Lung microvascular endothelial cell (primary cell): ENCODE measurements around the gene COL13A1. TPM values are rescaled to one million over a fixed set of nuclear protein-coding genes. Genes with fewer than 3 reads are reported as not detected.
A peak's percentile ranks its signal among the peaks of the same experiment; 100 is the strongest.

Experiments used
- DNase-seq, 2 donors: peaks; one replicate each; pipeline versions ENCODE4 v3.0.0 to v3.0.0-alpha.2; 2010; ENCODE audit warnings: low read depth in 2 of 2
- total RNA-seq: library from RNA; depleted of rRNA; stranded (reverse); fragments of >200 nt; gene quantifications from 2 replicates; pipeline ENCODE4 v1.2.1, GENCODE V29; 2014

Gene COL13A1
- total RNA-seq, 1 donor from 2014 or later: 1.2 TPM

DNA sequence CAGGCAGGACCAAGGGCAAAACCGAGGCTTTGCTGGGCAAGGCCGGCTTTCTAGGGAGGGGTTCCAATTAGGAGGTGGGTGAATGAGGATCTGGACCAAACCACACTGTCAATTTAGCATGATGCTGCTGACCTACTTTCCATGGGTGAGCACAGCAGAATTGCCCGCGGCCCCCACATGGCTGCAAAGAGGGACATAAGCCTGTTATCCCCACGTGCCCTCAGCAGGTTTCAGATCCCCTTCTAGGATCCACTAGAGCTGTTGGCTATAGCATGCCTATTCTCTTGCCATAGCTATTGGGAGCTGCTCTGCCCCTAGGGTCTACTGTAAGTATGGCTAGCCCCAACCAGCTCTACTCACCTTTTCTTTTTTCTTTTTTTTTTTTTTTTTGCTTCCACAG lies 102.8 kb downstream of the COL13A1 start:
- no peak for DNase-seq

GRCh38 chr10:69906425-69906824 lies 104.7 kb downstream of the COL13A1 start:
- no peak for DNase-seq

- DNase-seq: no peak
Observed at GRCh38 chr10:69907517-69907916, 105.8 kb downstream of the COL13A1 start.

DNA sequence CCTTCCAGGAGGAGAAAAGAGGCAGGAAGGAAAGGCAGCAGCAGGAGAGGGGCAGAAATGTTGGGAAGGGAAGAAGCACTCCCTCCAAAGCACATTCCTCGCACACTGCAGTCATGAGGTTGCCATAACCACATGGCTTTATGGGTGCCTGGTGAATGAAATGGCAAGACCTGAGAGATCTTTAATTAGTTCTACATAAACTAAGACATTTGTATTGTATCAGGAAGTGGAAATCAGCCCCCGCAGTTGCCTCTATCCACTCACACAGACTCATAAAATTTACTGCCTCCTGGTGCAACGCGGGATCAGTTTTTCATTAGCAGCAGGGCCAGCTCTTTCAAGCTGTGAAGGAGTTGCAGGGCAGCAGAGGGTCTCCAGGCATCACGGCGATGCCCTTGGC lies 106.4 kb downstream of the COL13A1 start:
- no peak for DNase-seq

DNA sequence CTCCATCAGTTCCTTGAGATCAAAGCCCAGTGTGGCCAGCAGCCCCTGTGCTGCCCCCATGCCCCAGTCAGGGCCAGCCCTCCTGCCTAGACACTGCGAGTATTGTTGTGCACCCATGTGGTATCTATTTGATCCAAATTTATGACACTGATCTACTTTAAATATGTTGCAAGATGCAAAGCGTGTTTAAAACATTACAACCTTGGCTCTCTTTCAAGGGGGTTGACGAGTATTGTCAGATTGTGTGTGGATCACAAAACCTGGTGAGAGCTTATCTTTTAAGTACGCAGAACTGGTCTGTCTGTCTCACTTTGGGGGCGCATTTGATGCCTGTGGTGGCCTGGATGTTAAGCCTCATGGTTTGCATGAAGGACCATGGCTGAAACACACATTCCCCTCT lies 108.9 kb downstream of the COL13A1 start:
- no peak for DNase-seq

- peak in 1 of 2 donors; percentile 7 for DNase-seq
Observed at GRCh38 chr10:69911613-69912528, 110.2 kb downstream of the COL13A1 start.

- DNase-seq: no peak
Observed at GRCh38 chr10:69912589-69912988, 110.9 kb downstream of the COL13A1 start.

GRCh38 chr10:69913606-69914382 lies 112.1 kb downstream of the COL13A1 start:
- no peak for DNase-seq

- DNase-seq: peak; percentile 73 to 86
Observed at GRCh38 chr10:69914398-69915214, 112.9 kb downstream of the COL13A1 start.

GRCh38 chr10:69915215-69915560 lies 113.5 kb downstream of the COL13A1 start:
- no peak for DNase-seq

DNA sequence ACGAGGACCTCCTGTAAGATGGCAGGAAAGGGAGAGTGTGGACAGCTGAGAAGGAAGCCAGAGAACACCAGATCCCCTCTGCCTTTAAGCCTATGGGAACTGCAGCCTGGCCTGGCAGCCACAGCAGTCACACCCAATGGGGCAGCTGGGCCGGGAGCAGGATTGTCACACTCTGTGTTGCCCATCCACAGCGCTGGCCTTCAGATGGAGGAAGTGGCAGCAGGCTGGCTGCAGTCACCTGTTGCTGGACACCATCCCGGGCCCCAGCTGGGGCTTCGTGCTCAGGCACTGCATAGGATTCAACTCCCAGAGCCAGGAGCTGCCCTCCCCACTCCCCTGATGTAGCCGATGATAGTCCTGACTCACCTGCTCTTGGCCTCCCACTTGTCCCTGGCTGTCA lies 114.4 kb downstream of the COL13A1 start:
- DNase-seq: no peak

- no peak for DNase-seq
Observed at GRCh38 chr10:69918036-69918435, 116.3 kb downstream of the COL13A1 start.

GRCh38 chr10:69919250-69919649 lies 117.5 kb downstream of the COL13A1 start:
- DNase-seq: no peak

- DNase-seq: no peak
Observed at GRCh38 chr10:69925111-69925510, 123.4 kb downstream of the COL13A1 start.

GRCh38 chr10:69928339-69928738 lies 126.6 kb downstream of the COL13A1 start:
- no peak for DNase-seq

DNA sequence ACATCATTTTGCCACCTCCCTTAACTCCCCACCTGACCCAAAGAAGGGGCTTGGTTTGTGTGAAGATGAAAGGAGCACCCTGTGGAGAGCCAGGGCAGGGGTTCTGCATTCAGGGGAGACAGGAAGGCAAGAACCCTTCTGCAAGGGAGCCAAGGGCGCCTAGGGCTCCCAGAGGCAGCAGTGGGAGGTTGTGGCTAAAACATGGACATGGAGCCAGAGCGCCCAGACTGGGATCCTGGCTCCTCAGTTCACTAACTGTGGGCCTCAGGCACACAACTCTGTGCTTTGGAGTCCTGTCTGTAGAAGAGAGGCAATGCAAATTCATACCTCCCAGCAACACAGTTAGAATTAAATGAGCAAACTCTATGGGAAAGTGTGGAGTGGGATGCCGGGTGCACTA lies 127.9 kb downstream of the COL13A1 start:
- no peak for DNase-seq

DNA sequence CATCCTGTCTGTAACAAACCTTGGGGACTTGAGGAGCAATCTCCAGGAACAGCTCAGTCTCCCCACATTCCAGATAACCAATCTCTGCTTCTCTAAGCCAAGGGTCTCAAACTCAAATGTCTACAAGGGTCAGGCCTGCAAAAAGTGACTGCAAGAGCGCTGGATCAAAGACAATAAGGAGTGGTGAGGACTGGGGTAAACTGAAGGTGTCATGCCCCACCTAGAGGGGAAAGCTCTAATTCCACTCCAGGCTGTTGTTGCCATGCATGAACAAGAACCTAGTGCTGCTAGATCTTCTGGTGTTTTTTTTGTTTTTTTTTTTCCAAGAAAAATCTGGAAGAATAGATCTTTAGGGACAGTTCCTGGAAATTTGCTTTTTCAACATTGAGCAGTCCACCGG lies 133.1 kb downstream of the COL13A1 start:
- peak in 1 of 2 donors; percentile 12 for DNase-seq

- DNase-seq: peak in 1 of 2 donors; percentile 19
Observed at GRCh38 chr10:69936091-69936490, 134.4 kb downstream of the COL13A1 start.

DNA sequence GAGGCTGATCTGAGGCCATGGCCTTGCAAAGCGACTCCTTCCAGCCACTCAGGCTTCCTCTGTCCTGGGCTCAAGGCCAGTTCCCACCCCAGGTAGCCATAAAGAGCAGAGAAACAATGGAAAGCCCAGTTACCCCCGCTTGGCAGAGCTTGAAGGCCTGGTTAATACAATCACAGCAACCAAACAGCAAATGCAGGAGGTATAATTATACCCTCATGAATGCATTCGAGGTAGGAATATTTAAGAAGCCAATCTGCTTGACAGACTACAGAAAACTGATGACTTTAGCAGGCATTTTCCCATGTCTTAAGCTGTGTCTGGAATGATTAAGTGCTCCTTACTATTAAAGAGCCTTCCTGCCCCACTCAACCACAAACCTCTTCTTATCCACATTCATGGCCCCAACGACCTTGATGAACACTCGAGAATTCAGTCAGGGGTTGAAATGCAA lies 136.9 kb downstream of the COL13A1 start:
- peak in 1 of 2 donors; percentile 59 for DNase-seq

- no peak for DNase-seq
Observed at GRCh38 chr10:69939061-69939460, 137.4 kb downstream of the COL13A1 start.

DNA sequence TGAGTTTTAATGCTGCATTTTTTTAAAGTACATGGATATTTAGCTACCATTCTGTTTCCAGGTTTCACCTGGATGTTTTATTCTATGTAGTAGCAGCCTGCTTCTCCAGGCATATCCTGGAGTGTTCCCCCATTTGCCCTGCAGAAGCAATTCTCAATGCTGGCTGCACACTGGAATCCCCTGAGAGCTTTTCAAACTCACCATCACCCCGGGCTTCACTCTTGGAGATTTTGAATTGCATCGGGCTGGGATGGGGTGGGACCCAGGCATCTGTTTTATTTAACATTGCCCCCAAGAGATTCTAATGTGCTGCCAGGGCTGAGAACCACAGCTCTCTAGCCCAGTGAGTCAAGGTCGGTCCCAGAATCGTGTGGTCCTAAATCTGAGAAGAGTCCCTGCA lies 137.8 kb downstream of the COL13A1 start:
- no peak for DNase-seq

GRCh38 chr10:69941730-69942129 lies 140.0 kb downstream of the COL13A1 start:
- no peak for DNase-seq
